ENCODE data around the gene PRSS37.
"Not testable (repeated sequence)": the region's sequence is repeated elsewhere in the genome, so short reads cannot be mapped to it uniquely, and the experiment has no call there.

Gene PRSS37, protein sequence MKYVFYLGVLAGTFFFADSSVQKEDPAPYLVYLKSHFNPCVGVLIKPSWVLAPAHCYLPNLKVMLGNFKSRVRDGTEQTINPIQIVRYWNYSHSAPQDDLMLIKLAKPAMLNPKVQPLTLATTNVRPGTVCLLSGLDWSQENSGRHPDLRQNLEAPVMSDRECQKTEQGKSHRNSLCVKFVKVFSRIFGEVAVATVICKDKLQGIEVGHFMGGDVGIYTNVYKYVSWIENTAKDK

GRCh38 chr7:141841385-141841784 is at the start of gene PRSS37:
TSS of gene PRSS37 (minus strand) at chr7:141841485. CDS start at chr7:141841049, 436 bp downstream.
- no peak for DNase-seq

GRCh38 chr7:141889321-141889720 is 48.0 kb upstream of the PRSS37 start:
- DNase-seq, result no peak

DNA sequence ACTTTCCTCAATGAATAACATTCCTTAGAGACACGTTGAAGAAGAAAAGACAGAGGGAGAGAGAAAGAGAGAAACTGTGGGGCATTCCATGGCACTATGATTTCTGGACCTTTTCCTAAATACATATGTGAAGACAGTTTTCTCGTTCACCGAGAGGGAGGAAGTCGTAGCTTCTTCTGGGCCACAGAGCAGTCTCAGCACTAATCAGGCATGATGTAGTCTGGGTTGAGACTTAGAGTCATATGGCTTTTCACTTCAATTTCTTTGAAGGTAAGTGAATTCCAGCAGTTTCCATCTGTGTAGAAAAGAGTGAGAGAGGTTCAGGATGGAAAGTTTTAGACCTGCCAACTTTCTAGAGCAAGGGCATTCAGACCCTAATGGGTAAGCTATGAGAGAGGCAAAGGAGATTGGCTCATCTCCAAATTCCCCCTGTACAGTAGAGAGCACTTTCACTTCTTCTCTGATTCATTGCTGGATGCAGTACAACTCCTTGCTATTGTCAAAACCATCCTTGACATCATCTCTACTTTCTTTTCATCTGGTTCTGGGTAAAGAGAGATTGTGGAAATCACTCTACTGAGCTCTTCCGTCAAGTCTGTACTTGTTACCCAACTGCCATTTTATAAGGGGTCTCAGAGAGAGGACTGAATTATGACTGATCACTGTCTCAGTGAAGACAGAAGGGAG is 43.4 kb upstream of the PRSS37 start:
- no peak for DNase-seq

DNA sequence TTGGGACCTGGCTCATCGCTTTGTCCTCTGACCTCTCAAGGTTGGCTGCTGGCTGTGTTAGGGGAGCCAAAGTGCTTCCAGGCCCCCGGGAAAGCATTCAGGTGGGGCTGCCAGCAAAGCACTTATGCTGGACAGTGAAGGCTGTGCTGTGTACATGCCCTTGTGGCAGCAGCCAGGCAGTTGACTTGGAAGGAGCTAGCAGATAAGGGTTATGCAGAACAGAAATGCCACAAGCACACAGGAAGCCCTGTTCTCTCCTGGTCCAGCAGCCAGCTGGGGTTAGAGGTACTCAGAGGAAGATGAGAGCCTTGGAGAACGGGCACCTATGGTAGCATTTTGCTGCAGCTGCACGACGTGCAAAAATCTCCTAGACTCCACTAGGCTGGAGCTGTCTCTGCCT is 39.7 kb upstream of the PRSS37 start:
- no peak for DNase-seq

- DNase-seq, result no peak
These were observed 36.1 kb upstream of the PRSS37 start for GRCh38 chr7:141877365-141877764.

DNA sequence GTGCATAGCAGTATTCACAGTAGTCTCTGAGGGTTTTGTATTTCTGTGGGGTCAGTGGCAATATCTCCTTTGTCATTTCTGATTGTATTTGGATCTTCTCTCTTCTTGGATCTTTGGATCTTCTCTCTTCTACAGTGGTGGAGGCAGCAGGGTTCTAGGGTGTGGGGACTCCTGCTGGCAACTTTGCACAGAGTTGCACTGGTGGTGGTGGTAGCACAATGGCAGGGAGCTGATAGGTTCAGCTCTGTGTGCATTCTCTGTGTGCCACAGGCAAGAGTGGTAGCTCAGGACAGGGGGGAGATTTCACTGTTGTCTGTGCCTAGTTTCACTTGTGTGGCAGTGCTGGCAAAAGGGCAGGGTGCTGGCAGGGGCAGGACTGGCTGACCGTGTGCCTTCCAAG is 35.1 kb upstream of the PRSS37 start:
- DNase-seq, result no peak

- DNase-seq, result no peak
These were observed 34.2 kb upstream of the PRSS37 start for GRCh38 chr7:141875453-141875852.

DNA sequence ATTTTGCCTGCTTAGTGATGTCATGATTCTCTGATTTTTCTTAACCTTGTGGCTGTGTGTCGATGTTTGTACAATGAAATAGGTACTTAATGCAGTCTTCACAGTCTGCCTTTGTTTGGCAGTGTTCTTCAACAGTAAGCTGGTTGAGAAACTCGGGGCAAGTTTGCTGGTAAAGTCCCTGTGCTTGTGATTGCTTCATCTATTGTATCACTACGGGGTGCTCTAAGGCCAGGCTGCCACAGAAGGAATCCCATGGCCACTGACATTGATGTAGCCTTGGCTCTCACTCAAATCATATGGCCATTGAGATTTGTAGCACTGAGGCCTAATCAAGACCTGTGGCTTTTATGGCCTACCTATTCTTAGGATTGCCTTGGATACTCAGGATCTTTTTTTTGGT is 33.5 kb upstream of the PRSS37 start:
- DNase-seq, result no peak

DNA sequence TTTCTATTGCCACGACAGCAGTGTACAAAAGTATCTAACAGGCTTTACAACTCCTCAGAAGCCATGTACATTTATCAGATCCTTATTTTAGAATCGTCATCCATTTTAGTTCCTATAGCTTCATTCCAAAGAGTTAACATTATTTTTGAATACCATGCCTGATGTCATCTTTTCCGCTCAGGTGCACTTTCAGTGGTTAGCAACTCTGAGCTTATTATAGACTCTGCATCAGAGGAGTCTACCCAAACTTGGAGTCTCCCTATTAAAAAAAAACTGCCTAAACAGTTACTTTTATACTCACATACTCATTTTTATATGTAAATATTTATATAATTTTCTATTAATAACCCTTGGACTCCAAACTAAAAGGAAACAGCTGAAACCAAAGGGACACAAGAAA is 31.6 kb upstream of the PRSS37 start:
- DNase-seq, result no peak

- no peak for DNase-seq
These were observed 25.7 kb upstream of the PRSS37 start for GRCh38 chr7:141866974-141867373.

- DNase-seq, result no peak
These were observed 23.6 kb upstream of the PRSS37 start for GRCh38 chr7:141864765-141865447.

DNA sequence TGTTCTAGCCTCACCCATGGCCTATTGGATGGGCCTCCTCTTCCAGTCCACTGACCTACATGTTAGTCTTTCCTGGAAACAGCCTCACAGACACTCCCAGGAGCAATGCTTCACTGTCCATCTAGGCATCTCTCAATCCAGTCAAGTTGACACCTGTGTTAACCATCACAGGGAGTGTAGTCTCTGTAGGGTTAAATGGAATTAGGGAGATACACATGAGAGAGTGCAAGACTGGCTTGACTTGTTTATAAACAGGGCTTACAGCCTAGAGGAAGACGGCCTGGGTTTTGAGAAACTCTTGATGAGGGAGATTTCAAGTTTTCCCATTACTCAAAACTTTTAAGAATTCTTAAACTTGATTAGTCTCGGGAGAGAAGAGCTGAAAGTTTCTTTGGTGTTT is 18.9 kb upstream of the PRSS37 start:
- DNase-seq, result no peak

DNA sequence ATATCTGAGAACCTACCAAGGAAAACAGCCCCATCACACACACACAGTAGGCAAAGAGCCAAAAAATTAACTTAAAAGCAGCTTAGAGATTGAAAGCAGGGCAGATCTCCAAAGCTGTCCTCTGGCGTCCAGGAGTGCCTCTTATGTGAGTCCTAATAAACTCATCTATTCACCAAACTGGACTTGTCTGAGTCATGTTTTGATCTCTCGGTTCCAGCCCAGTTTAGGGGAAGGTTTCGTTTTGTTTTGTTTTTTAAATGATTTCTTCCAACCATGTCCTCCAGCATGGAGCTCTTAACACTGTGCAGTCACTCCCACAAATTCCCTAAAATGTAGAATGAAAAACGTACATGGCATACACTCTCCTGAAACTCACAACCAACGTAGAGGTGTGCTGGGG is 6.7 kb upstream of the PRSS37 start:
- DNase-seq, result no peak

GRCh38 chr7:141844256-141844655 is 3.0 kb upstream of the PRSS37 start:
- DNase-seq, result no peak

GRCh38 chr7:141842904-141843303 is 1.6 kb upstream of the PRSS37 start:
- no peak for DNase-seq

- DNase-seq, result no peak
These were observed 577 bp downstream of the PRSS37 start for GRCh38 chr7:141840708-141841107.

DNA sequence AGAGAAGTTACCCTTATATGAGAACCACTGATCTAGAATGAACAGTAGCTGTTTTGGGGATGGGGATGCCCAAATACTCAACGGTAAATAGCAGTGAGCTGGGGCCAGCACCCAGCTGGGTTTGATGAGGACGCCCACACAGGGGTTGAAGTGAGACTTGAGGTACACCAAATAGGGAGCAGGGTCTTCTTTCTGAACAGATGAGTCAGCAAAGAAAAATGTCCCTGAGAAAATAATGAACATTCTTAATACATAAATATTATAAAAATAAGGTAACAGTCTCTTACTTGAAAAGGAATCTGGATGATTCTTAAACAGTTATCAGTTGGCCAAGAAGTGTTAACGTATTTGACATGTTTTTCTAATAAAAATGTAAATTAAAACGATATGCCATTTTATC is 2.0 kb downstream of the PRSS37 start:
- no peak for DNase-seq

DNA sequence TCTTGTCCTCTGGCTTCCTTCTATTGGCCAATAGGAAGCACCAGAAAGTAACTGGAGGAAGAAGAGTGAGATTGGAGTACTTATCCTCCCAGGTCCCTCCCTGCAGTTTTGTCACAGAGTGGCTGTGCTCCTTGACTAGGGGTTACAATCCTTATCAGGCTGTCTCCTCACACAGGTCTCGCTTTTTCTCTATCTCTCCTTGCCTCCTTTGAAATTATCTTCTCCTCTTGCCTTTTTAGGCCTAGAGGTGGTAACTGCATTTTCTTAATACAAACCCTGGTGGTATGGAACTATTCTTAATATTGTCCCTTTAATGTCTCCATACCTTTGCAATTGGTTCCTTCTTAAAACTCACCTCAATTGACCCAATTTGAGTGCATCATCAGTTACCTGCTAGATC is 2.7 kb downstream of the PRSS37 start:
- no peak for DNase-seq

DNA sequence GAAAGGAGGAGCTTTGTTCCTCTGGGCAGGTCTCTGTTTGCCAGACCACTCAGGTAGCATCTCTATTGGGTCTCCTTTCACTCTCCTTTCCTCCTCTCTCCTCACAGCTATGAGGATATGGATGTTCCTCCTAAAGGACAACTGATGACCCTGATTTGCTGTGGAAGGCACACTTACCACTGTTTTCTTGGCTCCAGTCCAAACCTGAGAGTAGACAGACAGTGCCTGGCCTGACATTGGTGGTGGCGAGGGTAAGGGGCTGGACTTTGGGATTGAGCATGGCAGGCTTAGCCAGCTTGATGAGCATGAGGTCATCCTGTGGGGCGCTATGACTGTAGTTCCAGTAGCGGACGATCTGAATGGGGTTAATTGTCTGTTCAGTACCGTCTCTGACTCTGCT is 3.6 kb downstream of the PRSS37 start:
- no peak for DNase-seq

DNA sequence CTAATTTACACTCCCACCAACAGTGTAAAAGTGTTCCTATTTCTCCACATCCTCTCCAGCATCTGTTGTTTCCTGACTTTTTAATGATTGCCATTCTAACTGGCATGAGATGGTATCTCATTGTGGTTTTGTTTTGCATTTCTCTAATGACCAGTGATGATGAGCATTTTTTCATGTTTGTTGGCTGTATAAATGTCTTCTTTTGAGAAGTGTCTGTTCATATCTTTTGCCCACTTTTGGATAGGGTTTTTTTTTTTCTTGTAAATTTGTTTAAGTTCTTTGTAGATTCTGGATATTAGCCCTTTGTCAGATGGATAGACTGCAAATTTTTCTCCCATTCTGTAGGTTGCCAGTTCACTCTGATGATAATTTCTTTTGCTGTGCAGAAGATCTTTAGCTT is 18.9 kb downstream of the PRSS37 start:
- DNase-seq, result not testable (repeated sequence)

DNA sequence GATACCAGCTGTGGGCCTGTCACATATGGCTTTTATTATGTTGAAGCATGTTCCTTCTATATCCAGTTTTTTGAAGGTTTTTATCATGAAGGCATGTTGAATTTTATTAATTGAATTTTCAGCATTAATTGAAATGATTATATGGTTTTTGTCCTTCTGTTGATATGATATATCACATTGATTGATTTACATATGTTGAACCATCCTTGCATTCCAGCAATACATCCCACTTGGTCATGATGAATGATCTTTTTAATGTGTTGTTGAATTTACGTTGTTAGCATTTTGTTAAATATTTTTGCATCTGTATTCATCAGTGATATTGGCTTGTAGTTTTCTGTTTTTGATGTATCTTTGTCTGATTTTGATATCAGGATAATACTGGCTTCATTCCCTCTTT is 21.2 kb downstream of the PRSS37 start:
- no peak for DNase-seq

- DNase-seq, result no peak
These were observed 48.8 kb downstream of the PRSS37 start for GRCh38 chr7:141792526-141792925.

GRCh38 chr7:141789917-141790316 is 51.4 kb downstream of the PRSS37 start, which contains the start of gene TAS2R5:
TSS of gene TAS2R5 (plus strand) at chr7:141790217. CDS start at chr7:141790362, 145 bp downstream.
- no peak for DNase-seq

DNA sequence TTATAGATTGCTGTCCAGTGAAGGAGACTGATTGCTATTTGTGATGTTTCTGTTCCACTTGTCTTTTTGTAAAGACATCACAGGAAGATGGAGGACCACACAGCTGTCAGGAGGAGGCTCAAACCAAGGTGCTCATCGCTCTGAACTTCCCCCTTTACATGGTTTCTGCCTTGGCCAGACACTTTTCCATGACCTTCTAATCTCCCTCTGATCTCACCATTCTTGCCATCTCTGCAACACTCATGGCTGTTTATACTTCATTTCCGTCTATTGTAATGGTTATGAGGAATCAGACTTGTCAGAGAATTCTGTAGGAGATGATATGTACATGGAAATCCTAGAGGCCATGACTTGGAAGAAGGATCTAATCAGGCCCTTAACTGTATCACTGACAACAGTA is 53.0 kb downstream of the PRSS37 start:
- DNase-seq, result no peak
